AG09309 (cell line): ENCODE data around the gene VAT1L.

Experiments
- DNase-seq: peaks from one replicate; pipeline ENCODE4 v3.0.0-alpha.2; 2010; ENCODE audit warnings: low read depth
- H3K4me3 ChIP-seq: 2 replicates; pipeline ENCODE4 v1.5.1; 2011; ENCODE audit warnings: mild to moderate bottlenecking, low read depth, low read length, moderate library complexity; ENCODE audit not compliant: control insufficient read depth
- CTCF ChIP-seq: IDR thresholded peaks from 2 replicates; pipeline ENCODE4 v1.5.1; 2011; ENCODE audit warnings: mild to moderate bottlenecking, low read depth, low read length, inconsistent platforms; ENCODE audit not compliant: insufficient read depth, control insufficient read depth; ENCODE audit errors: missing control alignments

VAT1L gene

GRCh38 chr16:77749415-77749814 is 38.9 kb upstream of the VAT1L start:
- no peak for TF ChIP-seq CTCF
- DNase-seq, result no peak
- no peak overlapping the region for H3K4me3 ChIP-seq

GRCh38 chr16:77758046-77758445 is 30.3 kb upstream of the VAT1L start:
- DNase-seq, result no peak
- no peak overlapping the region for H3K4me3 ChIP-seq
- no peak for TF ChIP-seq CTCF

GRCh38 chr16:77758508-77758907 is 29.9 kb upstream of the VAT1L start:
- no peak for TF ChIP-seq CTCF
- no peak for DNase-seq
- H3K4me3 ChIP-seq, result no peak overlapping the region

GRCh38 chr16:77759201-77759600 is 29.2 kb upstream of the VAT1L start:
- no peak for DNase-seq
- no peak for TF ChIP-seq CTCF
- no peak overlapping the region for H3K4me3 ChIP-seq

GRCh38 chr16:77759821-77760220 is 28.5 kb upstream of the VAT1L start:
- no peak for DNase-seq
- no peak overlapping the region for H3K4me3 ChIP-seq
- no peak for TF ChIP-seq CTCF

- no peak for TF ChIP-seq CTCF
- no peak for DNase-seq
- H3K4me3 ChIP-seq, result no peak overlapping the region
Observed at GRCh38 chr16:77760800-77761199, 27.6 kb upstream of the VAT1L start.

GRCh38 chr16:77761204-77761603 is 27.2 kb upstream of the VAT1L start:
- DNase-seq, result no peak
- no peak overlapping the region for H3K4me3 ChIP-seq
- TF ChIP-seq CTCF, result no peak
